GM13976 (cell line): ENCODE results near the gene SMIM32.

Source experiments
- DNase-seq: peaks from one replicate; pipeline ENCODE4 v3.0.0; 2012; ENCODE audit warnings: low spot score
- in situ Hi-C: fragments of 300-500 bp; cut with MboI; formaldehyde crosslinking; loops from one replicate; pipeline ENCODE4 v1.12.0; 2022; ENCODE audit warnings: low sequenced_read_pairs, mixed read lengths, inconsistent platforms; ENCODE audit not compliant: unreplicated experiment
- TF ChIP-seq, protein P1 (sequence below): IDR thresholded peaks from 2 replicates; pipeline ENCODE4 v1.5.1; 2012; ENCODE audit warnings: borderline replicate concordance, mild to moderate bottlenecking; ENCODE audit not compliant: insufficient read depth; ENCODE audit errors: extremely low read depth, missing control alignments, control extremely low read depth

SMIM32 gene

DNA sequence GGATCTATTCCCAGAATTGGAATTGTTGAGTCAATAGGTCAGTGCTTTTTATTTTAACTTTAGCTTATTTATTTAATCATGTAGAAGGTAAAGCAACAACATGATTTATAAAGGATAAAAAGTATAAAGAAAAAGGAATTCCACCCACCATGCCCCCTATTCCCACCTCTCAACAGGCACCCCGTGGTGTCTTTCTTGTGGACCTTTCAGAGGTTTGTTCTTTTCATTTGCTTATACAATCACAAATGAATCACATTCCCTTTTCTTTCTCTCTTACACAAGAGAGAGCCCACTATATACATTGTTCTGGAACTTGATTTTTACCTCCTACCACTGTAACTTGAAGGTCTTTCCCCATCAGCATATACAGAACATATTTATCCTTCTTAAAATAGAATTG is 37.2 kb upstream of the SMIM32 start:
- TF ChIP-seq, protein P1, sequence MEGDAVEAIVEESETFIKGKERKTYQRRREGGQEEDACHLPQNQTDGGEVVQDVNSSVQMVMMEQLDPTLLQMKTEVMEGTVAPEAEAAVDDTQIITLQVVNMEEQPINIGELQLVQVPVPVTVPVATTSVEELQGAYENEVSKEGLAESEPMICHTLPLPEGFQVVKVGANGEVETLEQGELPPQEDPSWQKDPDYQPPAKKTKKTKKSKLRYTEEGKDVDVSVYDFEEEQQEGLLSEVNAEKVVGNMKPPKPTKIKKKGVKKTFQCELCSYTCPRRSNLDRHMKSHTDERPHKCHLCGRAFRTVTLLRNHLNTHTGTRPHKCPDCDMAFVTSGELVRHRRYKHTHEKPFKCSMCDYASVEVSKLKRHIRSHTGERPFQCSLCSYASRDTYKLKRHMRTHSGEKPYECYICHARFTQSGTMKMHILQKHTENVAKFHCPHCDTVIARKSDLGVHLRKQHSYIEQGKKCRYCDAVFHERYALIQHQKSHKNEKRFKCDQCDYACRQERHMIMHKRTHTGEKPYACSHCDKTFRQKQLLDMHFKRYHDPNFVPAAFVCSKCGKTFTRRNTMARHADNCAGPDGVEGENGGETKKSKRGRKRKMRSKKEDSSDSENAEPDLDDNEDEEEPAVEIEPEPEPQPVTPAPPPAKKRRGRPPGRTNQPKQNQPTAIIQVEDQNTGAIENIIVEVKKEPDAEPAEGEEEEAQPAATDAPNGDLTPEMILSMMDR = no peak
- no peak for DNase-seq
- in situ Hi-C loops = no loop called here

- TF ChIP-seq, protein P1 = no peak
- in situ Hi-C loops = no loop called here
- DNase-seq = no peak
These were observed 35.3 kb upstream of the SMIM32 start for GRCh38 chr5:136228136-136228757.

DNA sequence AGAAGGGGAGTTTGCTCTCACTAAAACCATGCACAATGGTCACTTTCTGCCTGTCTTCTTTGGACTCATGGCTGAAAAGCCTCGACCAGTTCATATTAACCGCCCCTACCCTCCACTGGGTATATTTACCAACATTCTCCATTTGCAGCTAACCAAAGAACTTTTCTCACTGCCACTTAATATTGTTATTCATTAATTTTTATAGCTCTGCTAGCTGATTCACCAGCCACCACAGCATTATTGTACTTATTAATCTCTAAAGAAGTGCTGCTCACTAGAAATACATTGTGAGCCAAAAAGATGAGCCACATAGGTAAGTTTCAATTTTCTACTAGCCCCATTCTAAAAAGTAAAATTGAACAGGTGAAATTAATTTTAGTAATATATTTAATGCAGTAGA is 33.4 kb upstream of the SMIM32 start:
- DNase-seq = no peak
- TF ChIP-seq, protein P1 = no peak
- in situ Hi-C loops = no loop called here

GRCh38 chr5:136225796-136226195 is 32.8 kb upstream of the SMIM32 start:
- in situ Hi-C loops = no loop called here
- TF ChIP-seq, protein P1 = no peak
- DNase-seq = no peak

GRCh38 chr5:136222580-136223235 is 29.7 kb upstream of the SMIM32 start:
- in situ Hi-C loops = no loop called here

GRCh38 chr5:136221340-136221739 is 28.4 kb upstream of the SMIM32 start:
- TF ChIP-seq, protein P1 = no peak
- DNase-seq = no peak
- in situ Hi-C loops = no loop called here

More at GRCh38 chr5:136222580-136223235, 29.7 kb upstream of the SMIM32 start:
- TF ChIP-seq, protein P1 = no peak
- DNase-seq = no peak
